SH-SY5Y (cell line): ENCODE measurements around the gene LRCH1.

Source experiments
- GATA2 ChIP-seq: IDR thresholded peaks from 2 replicates; pipeline ENCODE4 v1.6.1; 2011; ENCODE audit warnings: mild to moderate bottlenecking, low read depth, low read length
- GATA3 ChIP-seq: IDR thresholded peaks from 2 replicates; pipeline ENCODE4 v1.6.1; 2011; ENCODE audit warnings: low read depth, mild to moderate bottlenecking, low read length, moderate library complexity

DNA sequence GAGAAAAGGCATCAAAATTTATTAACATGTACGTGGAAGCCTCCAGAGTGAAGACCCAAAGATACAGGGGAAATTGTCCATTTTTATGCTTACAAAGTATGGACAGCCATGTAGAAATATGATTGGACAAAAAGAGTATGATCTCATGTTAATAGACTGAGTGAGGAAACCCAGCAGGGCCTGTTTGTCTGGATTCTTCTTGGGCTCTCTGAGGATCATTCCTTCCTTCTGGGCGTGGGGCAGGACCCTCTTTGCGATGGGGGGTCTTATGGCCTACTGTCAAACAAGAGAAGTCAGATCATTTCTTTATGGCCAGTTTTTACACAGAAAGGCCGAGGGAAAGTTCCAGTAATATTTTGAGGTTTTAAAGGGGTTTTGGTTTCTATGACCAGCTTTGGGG, 133.2 kb downstream of the LRCH1 start:
- TF ChIP-seq GATA3 (no peak), GATA2 (no peak)
